ENCODE results near the gene FTO.
"Not testable (repeated sequence)": the region's sequence is repeated elsewhere in the genome, so short reads cannot be mapped to it uniquely, and the experiment has no call there.

GRCh38 chr16:54181683-54182329, 477.9 kb downstream of the FTO start:
- TF ChIP-seq, protein P1, sequence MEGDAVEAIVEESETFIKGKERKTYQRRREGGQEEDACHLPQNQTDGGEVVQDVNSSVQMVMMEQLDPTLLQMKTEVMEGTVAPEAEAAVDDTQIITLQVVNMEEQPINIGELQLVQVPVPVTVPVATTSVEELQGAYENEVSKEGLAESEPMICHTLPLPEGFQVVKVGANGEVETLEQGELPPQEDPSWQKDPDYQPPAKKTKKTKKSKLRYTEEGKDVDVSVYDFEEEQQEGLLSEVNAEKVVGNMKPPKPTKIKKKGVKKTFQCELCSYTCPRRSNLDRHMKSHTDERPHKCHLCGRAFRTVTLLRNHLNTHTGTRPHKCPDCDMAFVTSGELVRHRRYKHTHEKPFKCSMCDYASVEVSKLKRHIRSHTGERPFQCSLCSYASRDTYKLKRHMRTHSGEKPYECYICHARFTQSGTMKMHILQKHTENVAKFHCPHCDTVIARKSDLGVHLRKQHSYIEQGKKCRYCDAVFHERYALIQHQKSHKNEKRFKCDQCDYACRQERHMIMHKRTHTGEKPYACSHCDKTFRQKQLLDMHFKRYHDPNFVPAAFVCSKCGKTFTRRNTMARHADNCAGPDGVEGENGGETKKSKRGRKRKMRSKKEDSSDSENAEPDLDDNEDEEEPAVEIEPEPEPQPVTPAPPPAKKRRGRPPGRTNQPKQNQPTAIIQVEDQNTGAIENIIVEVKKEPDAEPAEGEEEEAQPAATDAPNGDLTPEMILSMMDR (conservative IDR thresholded peaks at IDR 0.05): not testable (repeated sequence)
- TF ChIP-seq ZFX (IDR thresholded peaks at IDR 0.05): not testable (repeated sequence)
